GM18499 (cell line): ENCODE measurements around the gene PRRT1B.
A peak's percentile ranks its signal among the peaks of the same experiment; 100 is the strongest.

ENCODE experiments used
- ATAC-seq: cut with Tn5 transposase; IDR thresholded peaks from one replicate; pipeline ENCODE4 v1.9.1; 2021; ENCODE audit warnings: moderate number of reproducible peaks; ENCODE audit not compliant: insufficient read depth, unreplicated experiment

PRRT1B gene

DNA sequence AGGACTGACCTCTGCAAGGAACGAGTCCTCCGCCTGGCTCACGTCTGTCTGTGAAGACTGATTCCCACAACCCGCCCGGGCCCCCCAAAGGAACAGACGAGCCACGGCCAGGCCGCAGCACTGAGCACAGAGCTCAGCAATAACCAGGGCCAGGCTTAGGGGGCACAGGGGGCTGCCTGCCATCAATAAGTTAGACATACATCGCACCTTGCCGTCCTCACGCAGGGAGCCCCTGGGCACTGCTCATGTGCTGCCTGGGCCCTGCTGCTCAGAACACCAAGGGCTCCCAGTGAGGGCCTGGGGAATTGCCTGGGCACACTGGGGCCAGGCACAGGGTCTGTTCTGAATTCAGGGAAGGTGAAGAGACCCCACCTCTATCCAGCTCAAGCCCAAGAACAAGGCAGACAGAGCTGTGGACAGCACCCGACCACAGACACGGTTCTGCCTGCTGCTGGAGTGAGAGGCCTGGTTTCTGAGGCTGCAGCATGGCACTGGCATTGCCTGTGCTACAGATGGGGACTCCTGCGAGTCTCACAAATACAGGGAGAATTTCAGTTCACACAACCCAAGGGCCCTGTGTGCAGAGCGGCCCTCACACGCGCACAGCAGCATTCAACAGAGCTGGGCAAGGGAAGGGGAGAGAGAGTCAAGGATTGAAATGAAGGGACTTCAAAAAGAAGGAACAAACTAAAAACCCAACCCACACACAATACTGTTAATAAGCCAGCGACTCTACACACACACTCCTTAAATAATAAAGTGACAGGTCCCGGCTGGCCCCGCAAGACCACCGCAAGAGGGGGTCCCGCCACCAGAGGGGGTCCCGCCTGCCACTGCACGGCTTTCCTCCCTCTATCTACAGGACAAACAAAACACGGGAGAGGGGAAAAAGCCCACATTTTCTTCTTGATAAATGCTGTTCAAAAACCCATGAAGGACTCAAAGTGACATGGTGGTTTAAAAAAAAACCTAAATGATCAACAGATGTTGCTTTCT, 32.0 kb downstream of the PRRT1B start:
- ATAC-seq, result no peak

GRCh38 chr9:131578021-131578420, 32.7 kb downstream of the PRRT1B start:
- ATAC-seq, result no peak

GRCh38 chr9:131578731-131579504, 33.6 kb downstream of the PRRT1B start:
- peak; percentile 48 for ATAC-seq

DNA sequence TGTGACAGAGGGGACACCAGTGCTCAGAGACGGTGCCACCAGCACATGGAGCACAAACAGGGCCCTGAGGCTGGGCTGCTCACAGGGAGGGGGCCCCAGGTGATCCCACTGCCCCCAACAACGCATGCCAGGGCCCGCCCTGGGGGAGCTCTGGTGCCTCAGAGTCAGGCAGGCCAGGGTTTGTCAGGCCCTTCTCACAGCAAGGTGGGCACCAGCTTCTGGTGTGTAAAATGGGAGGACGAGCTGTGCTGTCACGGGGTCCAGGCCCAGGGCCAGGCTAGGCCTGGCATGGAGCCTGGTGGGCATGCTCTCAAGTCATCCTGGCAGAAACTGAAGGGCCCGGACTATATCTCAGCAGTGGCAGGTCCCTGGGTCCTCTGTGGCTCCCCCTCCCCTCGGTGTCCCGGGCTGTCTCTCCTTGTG, 34.5 kb downstream of the PRRT1B start:
- ATAC-seq, result no peak

- no peak for ATAC-seq
These were observed 35.0 kb downstream of the PRRT1B start for GRCh38 chr9:131580358-131580757.

GRCh38 chr9:131582056-131582455, 36.7 kb downstream of the PRRT1B start:
- ATAC-seq, result no peak

DNA sequence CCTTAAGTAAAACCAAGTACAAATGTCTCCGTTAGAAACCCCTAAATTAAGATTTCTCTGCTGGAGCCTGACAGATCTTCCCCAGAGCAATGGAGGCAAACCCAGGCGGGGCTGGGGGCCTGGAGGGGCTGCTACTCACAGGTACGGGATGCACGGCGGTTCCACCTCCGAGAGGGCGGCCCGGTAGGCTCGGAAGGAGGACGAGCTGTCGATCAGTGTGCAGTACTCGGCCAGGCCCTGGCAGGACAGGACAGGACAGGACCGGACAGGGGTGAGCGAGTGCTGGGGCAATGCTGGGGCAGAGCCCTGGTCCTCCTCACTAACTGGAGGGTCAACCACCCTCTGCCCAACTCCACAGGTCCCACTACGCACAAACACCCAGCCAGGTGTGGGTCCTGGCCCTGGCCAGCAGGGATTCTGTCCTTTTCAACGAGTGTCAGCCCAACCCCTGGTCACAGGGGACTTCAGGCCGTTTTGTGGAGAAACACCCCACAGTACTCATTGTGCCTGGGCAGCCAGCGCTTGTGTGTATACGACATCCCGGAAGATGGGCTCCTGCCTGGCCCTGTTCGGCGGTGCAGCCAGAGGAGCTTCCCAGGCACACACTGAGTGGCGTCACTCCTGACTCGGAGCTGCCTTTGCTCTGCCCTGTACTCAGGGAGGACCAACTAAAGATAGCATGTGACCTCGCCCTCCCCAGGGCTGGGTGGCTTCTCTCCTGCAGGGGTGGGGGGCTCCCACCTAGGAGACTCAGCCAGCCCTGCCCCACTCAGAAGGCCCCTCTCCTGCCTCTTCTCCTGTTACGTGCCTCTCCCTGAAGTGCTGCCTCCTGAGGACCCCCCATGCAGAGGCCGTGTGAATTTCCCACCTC, 37.4 kb downstream of the PRRT1B start:
- ATAC-seq, result no peak

DNA sequence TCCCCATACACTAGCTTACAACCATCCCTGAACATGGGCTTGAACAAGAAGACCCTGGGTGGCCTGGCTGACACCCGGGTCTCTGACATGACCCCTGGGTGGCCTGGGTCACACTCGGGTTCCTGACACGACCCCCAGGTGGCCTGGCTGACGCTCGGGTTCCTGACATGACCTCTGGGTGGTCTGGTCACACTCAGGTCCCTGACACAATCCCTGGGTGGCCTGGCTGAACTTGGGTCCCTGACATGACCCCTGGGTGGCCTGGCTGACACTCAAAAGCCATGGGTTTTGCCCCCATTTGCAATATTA, 38.0 kb downstream of the PRRT1B start:
- no peak for ATAC-seq

DNA sequence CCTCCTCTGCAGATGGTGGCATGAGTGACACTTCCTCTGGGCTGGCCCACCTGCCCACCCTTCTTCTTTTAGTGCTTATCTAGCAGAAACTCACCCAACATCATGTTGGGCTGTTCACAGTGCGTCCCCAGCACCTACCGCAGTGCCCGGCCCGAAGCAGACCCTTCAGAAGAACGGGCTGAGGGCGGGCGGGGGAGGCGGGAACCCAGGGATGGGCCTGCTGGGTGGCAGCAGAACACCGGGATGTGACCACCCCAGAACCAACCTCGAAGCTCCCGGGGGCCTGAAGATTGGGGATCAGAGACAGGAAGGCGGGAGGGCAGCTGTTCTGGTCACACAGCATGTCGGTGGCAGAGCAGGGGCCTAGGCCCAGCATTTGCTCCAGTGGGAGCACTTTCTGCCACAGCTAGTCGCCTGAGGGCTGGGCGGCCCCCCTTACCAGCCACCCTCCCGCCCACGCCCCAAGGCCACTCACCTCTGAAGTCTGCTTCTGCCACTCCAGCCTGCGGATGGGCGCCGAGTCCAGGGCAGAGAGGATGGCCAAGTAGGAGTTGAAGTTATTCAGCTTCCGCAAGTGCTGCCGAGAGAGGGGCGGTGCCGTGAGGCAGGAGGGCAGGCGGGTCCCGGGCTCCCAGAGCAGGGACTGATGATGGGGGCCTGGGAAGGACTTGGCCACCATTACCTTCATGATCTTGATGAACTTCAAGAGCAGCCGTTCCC, 38.7 kb downstream of the PRRT1B start:
- no peak for ATAC-seq

DNA sequence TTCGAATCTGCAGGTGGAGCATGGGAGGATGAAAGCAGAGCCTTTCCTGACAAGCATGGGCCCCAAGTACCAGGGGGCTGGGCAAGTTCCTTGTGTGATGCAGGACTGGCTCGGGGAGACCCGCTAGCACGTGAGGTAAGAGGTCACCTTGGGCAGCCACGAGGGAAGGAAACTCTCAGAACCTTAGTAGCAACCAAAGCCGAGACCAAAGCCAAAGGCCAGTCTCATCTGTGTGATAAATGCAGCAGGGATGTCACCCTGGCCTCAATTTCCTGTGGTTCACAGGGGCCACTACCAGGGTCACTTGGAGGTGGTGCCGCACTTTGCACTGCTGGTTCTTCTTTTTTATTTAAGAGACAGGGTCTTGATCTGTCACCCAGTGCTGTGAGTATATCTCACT, 39.5 kb downstream of the PRRT1B start:
- no peak for ATAC-seq

DNA sequence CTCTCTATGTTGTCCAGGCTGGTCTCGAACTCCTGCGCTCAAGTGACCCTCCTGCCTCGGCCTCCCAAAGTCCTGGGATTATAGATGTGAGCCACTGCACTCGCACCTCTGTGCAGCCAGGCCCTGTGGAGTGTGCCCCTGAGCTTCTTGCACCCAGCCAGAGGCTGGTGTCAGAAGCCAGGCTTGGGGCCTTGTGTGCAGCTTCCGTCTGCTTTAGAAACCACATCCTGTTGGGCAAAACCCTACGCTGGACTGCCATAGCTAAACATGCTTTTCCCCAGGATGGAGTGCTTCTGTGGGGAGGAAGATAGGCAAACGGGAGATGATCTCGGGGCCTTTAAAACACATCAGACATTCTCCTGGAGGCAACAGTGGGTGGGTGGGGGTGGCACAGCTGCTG, 40.1 kb downstream of the PRRT1B start:
- ATAC-seq, result no peak

DNA sequence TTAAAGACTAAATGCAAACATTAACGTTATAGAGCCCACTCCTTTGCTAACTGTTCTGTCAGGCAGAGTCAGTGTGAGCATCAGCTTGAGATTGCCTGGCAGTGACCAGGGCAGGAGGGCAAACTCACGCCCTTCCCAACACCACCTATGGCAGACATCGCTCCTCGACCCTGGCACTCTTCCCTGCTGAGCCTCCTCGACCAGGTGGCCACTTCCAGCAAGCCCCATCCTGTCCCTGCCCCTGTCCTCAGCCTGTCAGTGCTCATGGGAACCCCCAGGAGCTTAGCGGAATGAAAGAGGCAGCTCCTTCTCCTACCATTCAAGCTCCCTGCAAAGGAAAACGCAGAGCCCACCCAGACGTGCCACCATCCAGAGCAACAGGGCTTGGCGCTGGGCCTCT, 42.0 kb downstream of the PRRT1B start:
- no peak for ATAC-seq

DNA sequence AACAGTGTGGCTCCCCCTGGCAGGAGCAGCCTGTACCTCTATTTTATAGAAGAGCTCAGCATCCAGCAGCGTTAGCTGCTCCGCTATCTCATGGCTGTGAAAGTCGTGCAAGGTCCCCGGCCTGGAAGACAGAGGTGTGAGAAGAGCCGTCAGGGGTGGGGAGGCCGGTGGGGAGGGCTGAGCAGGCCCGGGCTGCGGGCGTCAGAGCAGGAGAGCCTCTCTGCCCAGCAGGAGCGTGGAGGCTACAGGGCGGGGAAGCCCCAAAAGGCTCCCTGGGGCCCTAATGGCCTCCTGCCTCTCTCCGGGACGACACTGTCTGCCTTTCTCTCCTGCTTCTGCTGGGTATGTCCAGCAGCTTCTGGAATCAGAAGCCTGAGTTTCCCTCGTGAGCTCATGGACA, 42.6 kb downstream of the PRRT1B start:
- no peak for ATAC-seq

DNA sequence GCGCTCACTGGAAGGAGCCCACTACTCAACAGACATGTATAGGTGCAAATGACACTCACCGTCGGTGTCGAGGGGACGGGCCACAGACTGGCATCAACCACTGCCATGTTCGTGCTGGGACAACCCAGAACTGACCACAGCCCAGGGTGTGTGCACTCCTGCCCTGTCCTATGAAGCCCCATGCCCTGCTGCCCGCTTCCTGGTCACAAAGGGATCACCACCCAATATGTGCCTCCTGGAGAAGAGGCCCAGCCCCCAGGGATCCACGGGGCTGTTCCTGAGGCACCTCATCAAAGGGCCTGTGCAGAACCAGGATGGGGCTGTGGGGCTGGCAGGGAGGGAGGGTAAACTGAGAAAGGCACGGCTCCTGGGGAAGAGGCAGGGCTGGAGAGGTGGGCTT, 43.1 kb downstream of the PRRT1B start:
- ATAC-seq, result no peak

GRCh38 chr9:131589124-131589711, 43.9 kb downstream of the PRRT1B start:
- ATAC-seq, result no peak

DNA sequence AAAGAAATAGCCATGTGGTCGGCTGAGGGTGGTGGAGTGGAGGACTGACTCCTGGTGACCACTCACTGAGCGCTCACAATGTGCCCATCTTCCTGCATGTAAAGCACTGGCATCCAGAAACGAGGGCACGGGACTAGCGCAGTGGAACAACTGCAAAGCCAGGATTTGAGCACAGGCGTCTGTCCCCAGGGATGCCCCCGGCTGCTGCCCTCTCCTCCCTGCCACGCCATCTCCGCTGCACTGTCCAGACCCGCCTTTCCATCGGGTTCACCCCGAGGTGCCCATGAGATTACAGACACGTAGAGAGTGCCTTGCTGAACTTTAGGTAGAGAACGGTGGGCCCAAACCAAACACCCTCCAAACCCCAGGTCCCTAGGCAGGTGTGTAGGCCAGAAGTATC, 44.7 kb downstream of the PRRT1B start:
- ATAC-seq, result no peak

GRCh38 chr9:131590449-131590848, 45.1 kb downstream of the PRRT1B start:
- ATAC-seq, result no peak

- ATAC-seq, result no peak
These were observed 45.9 kb downstream of the PRRT1B start for GRCh38 chr9:131590907-131591844.

DNA sequence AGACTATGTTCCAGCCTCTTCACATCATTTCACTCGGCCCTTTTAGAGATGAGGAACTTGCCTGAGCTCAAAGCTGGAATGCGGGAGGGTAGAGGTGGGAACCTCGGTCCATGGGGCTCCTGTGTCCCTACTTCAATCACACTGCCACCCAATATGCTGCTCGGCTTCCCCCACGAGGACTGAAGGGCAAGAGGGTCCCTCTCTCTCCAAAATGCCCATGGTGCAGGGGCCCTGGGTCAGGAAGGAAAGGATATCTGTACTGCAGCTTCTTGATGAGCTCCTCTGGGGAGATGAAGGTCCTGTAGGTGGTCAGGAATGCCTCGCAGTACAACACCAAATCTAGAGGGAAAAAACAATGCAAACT, 46.5 kb downstream of the PRRT1B start:
- no peak for ATAC-seq
